HG02610 (cell line): ENCODE results near the gene MYCL.
A peak's percentile ranks its signal among the peaks of the same experiment; 100 is the strongest.

Experiments used
- ATAC-seq: cut with Tn5 transposase; IDR thresholded peaks from one replicate; pipeline ENCODE4 v1.9.1; 2021; ENCODE audit warnings: mild to moderate bottlenecking, moderate library complexity; ENCODE audit not compliant: unreplicated experiment

Gene MYCL

DNA sequence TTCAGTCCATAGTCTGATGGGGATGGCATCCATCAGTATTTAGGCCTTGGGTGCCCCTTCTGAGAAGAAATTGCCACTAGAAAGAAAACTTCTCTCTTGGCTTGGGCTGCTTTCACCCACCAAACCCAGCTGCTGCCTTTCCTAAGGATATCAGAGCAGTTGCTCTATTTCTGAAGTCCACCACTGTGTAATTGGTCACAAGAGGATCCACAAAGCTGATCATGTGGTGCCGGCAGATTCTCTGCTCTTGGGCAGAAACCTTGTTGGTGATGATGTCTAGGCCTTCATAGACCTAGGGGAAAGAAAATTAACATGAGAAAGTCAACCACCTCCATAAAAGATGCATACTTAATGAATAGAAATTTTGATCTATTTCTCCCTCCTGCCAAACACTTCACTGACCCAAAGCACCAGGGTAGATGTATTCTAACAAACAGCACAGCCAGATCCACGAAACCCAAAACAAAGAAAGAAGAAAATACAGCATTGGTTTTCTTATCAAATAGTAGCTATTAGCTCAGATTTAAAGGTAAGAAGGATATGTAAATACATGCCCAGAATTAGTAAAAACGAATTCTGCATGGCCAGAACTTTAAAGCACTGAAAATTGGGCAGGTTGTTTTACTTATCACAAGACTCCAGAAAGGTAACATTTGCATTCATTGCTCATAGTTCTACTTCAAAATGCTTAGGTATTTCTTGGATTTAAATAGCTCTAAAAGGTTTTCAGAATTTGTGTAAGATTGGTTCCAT lies 44.4 kb downstream of the MYCL start:
- ATAC-seq: no peak

GRCh38 chr1:39854738-39855137 lies 47.0 kb downstream of the MYCL start:
- no peak for ATAC-seq

DNA sequence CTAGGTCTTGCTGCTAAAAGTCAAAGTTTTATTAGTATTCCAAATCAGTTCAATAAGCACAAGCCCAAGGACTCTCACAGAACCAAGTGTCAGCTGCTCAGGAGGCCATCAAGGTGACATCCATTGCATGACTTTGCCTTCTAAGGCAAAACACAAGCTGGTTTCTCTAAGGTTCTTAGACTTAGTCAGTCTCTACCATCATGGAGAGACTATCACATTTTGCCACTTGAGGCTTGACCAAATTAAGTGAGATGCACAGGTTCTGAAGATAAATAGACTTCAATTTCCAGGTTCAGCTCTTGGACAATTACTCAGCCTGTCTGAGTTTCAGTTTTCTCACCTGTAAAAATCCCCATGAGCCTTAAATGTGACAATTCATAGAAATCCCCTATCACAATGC lies 47.4 kb downstream of the MYCL start:
- ATAC-seq: no peak

- ATAC-seq: no peak
Observed at GRCh38 chr1:39852876-39853275, 48.8 kb downstream of the MYCL start.

DNA sequence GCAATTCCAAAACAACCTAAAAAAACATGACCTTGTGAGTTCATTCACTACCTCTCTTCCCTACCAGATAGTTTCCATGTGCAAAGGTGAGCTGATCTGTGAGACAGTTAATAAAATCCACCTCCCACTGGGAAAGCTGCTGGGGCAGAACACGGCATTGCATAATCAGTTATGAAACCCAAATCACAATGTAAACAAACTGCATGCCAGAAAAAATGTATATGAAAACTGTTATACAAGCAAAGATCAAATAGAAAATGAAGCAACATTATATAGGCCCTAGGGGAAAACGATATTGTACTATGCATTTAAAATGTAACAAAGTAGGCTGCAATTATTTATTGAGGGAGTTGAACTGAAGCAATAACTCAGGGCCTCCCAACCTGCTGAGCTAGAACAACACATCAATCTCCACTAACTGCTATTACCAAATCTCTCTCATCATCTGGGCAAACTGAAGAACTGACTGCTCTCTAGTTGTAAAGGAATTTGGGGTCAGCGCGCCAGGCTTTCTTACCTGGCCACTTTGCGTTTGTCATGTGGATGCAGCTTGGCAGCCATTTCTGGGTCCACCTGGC lies 49.4 kb downstream of the MYCL start:
- no peak for ATAC-seq

- ATAC-seq: no peak
Observed at GRCh38 chr1:39850606-39851216, 51.0 kb downstream of the MYCL start.

GRCh38 chr1:39849203-39849602 lies 52.5 kb downstream of the MYCL start:
- ATAC-seq: no peak

GRCh38 chr1:39847940-39848339 lies 53.8 kb downstream of the MYCL start:
- no peak for ATAC-seq

GRCh38 chr1:39846796-39847195 lies 54.9 kb downstream of the MYCL start:
- ATAC-seq: no peak

GRCh38 chr1:39845569-39846566 lies 55.8 kb downstream of the MYCL start:
- ATAC-seq: peak; percentile 77
